HCT116 (cell line): Measurements from ENCODE around the gene EEIG1. TPM values are rescaled to one million over a fixed set of nuclear protein-coding genes. Genes with fewer than 3 reads are reported as not detected.

Experiments
- ATAC-seq: fragments of 200-7000 bp; cut with Tn5 transposase; 2 replicates; pipeline ENCODE4 v1.9.1; 2020; ENCODE audit warnings: mild to moderate bottlenecking, moderate library complexity
- BruUV-seq: library from RNA; stranded (reverse); fragments of 400-500 nt; replicated peaks from 2 replicates; lab custom pipeline; 2021; lab: Mats Ljungman, UMichigan
- CTCF ChIA-PET: fragments of 300-600 bp; sonication (Branson Sonifier 250); formaldehyde crosslinking; loops from one replicate; lab custom pipeline; 2021; ENCODE audit warnings: antibody characterized with exemption; lab: Charles Lee
- POLR2A ChIA-PET: fragments of 300-600, 350-600 bp; sonication (Branson Sonifier 250); formaldehyde crosslinking; loops from one replicate; lab custom pipeline; 2021; ENCODE audit warnings: antibody characterized with exemption; lab: Charles Lee
- RAD21 ChIA-PET, 2 experiments: fragments of 300-600 bp; sonication (Branson Sonifier 250); formaldehyde crosslinking; loops; one replicate each; lab custom pipeline; 2023; ENCODE audit warnings: low total read pairs in 2 of 2; ENCODE audit not compliant: uncharacterized antibody in 2 of 2, unreplicated experiment in 2 of 2, low non-redundant PET in 1 of 2; lab: Charles Lee
- DNase-seq: peaks from one replicate; pipeline ENCODE4 v3.0.0-alpha.2; 2010; ENCODE audit warnings: low read depth, low spot score
- H2AFZ ChIP-seq: fragments of 200-600 bp; shearing (Covaris generic), sonication (generic); 2 replicates; pipeline ENCODE4 v1.6.1; 2017; ENCODE audit warnings: low read depth, mixed run types, mixed read lengths, antibody characterized with exemption, low read length; ENCODE audit not compliant: poor library complexity, severe bottlenecking
- H3K27ac ChIP-seq: 2 replicates; pipeline ENCODE4 v1.5.1; 2012; ENCODE audit warnings: low read depth, low read length
- H3K27me3 ChIP-seq: fragments of 200-600 bp; sonication (generic); 2 replicates; pipeline ENCODE4 v1.6.1; 2016; ENCODE audit warnings: mixed run types, low read length, mixed read lengths; ENCODE audit not compliant: insufficient read depth
- H3K36me3 ChIP-seq, 2 experiments: fragments of 200-500 bp in 1 of 2; fragments of 200-600 bp in 1 of 2; sonication (Bioruptor generic) in 1 of 2; sonication (generic) in 1 of 2; 2 replicates each; pipeline versions ENCODE4 v1.5.1 to v1.6.1; 2014 to 2016; ENCODE audit warnings: low read length in 2 of 2, inconsistent platforms in 1 of 2, mixed read lengths in 1 of 2, mixed run types in 1 of 2; ENCODE audit not compliant: insufficient read depth in 2 of 2, control insufficient read depth in 1 of 2
- H3K4me1 ChIP-seq, 2 experiments: fragments of 200-600 bp in 1 of 2; sonication (generic) in 1 of 2; 2 replicates each; pipeline versions ENCODE4 v1.5.1 to v1.6.1; 2012 to 2017; ENCODE audit warnings: low read length in 2 of 2, inconsistent platforms in 1 of 2, mild to moderate bottlenecking in 1 of 2, mixed read lengths in 1 of 2, mixed run types in 1 of 2, moderate library complexity in 1 of 2; ENCODE audit not compliant: insufficient read depth in 2 of 2, control insufficient read depth in 1 of 2
- H3K4me2 ChIP-seq: fragments of 200-600 bp; sonication (generic); 2 replicates; pipeline ENCODE4 v1.6.1; 2017; ENCODE audit warnings: mixed run types, low read length, mixed read lengths
- H3K4me3 ChIP-seq, 2 experiments: fragments of 200-600 bp in 1 of 2; sonication (generic) in 1 of 2; replicated peaks in 1 of 2; 2 replicates each; pipeline ENCODE4 v1.5.1; 2011 to 2016; ENCODE audit warnings: low read length in 2 of 2, control low read depth in 1 of 2, low read depth in 1 of 2, mild to moderate bottlenecking in 1 of 2, mixed read lengths in 1 of 2, mixed run types in 1 of 2
- H3K79me2 ChIP-seq: fragments of 200-600 bp; sonication (generic); 2 replicates; pipeline ENCODE4 v1.6.1; 2017; ENCODE audit warnings: mild to moderate bottlenecking, mixed run types, low read length, moderate library complexity, mixed read lengths; ENCODE audit not compliant: insufficient read depth
- H3K9ac ChIP-seq: fragments of 200-600 bp; sonication (generic); 2 replicates; pipeline ENCODE4 v1.6.1; 2016; ENCODE audit warnings: low read length, mixed read lengths
- H3K9me2 ChIP-seq: fragments of 200-600 bp; sonication (generic), shearing (Covaris generic); 2 replicates; pipeline ENCODE4 v1.6.1; 2017; ENCODE audit warnings: mixed run types, mild to moderate bottlenecking, moderate library complexity; ENCODE audit not compliant: insufficient read depth
- H3K9me3 ChIP-seq, 2 experiments: fragments of 200-500 bp in 1 of 2; fragments of 200-600 bp in 1 of 2; sonication (Bioruptor generic) in 1 of 2; sonication (generic) in 1 of 2; 2 replicates each; pipeline ENCODE4 v1.6.1; 2014 to 2017; ENCODE audit warnings: low read length in 2 of 2, mixed read lengths in 2 of 2, inconsistent platforms in 1 of 2, low read depth in 1 of 2, mild to moderate bottlenecking in 1 of 2, mixed run types in 1 of 2, moderate library complexity in 1 of 2; ENCODE audit not compliant: control insufficient read depth in 1 of 2, insufficient read depth in 1 of 2
- H4K20me1 ChIP-seq: fragments of 200-600 bp; sonication (generic), shearing (Covaris generic); 2 replicates; pipeline ENCODE4 v1.6.1; 2017; ENCODE audit warnings: mixed run types, mild to moderate bottlenecking, moderate library complexity; ENCODE audit not compliant: insufficient read depth
- EZH2phosphoT487 ChIP-seq: fragments of 200-600 bp; IDR thresholded peaks from 2 replicates; pipeline ENCODE4 v1.6.1; 2018; ENCODE audit warnings: antibody characterized with exemption, borderline replicate concordance
- POLR2AphosphoS5 ChIP-seq: IDR thresholded peaks from 2 replicates; pipeline ENCODE4 v1.6.1; 2011; ENCODE audit warnings: mild to moderate bottlenecking, low read depth, low read length, moderate library complexity
- RAD21 ChIP-seq: IDR thresholded peaks from 2 replicates; pipeline ENCODE4 v1.6.1; 2012; ENCODE audit warnings: low read depth, mild to moderate bottlenecking
- SIN3A ChIP-seq: IDR thresholded peaks from 2 replicates; pipeline ENCODE4 v1.6.1; 2012; ENCODE audit warnings: low read depth
- SP1 ChIP-seq: IDR thresholded peaks from 2 replicates; pipeline ENCODE4 v1.6.1; 2012; ENCODE audit warnings: low read depth
- TCF7L2 ChIP-seq: IDR thresholded peaks from 2 replicates; pipeline ENCODE4 v1.7.0; 2011; ENCODE audit warnings: borderline replicate concordance, inconsistent platforms; ENCODE audit not compliant: insufficient read depth, insufficient read length; ENCODE audit errors: extremely low read depth
- YY1 ChIP-seq: IDR thresholded peaks from 2 replicates; pipeline ENCODE4 v1.6.1; 2011; ENCODE audit warnings: low read length, low read depth, moderate library complexity, mild to moderate bottlenecking; ENCODE audit not compliant: insufficient replicate concordance; ENCODE audit errors: extremely low read depth
- ZFX ChIP-seq: fragments of 450-650 bp; IDR thresholded peaks from 2 replicates; pipeline ENCODE4 v1.6.1; 2017
- intact Hi-C: fragments of 100-400 bp; cut with micrococcal nuclease; formaldehyde crosslinking; loops from 2 replicates; pipeline ENCODE4 v1.10.0; 2022
- total RNA-seq: library from RNA; stranded (reverse); gene quantifications from one replicate; pipeline ENCODE4 v1.2.1, GENCODE V29; 2021; ENCODE audit not compliant: unreplicated experiment
- TF ChIP-seq, protein P1 (sequence below): IDR thresholded peaks from 2 replicates; pipeline ENCODE4 v1.6.1; 2012
- TF ChIP-seq, protein P2 (sequence below), 3 experiments: fragments of 200-600 bp in 1 of 3; sonication (generic) in 1 of 3; IDR thresholded peaks in 2 of 3; conservative IDR thresholded peaks in 1 of 3; 2 replicates each; pipeline ENCODE4 v1.5.1; 2012 to 2017; ENCODE audit warnings: low read depth in 2 of 3, low read length in 2 of 3, antibody characterized with exemption in 1 of 3, borderline replicate concordance in 1 of 3, control low read depth in 1 of 3, mild to moderate bottlenecking in 1 of 3, mixed read lengths in 1 of 3, mixed run types in 1 of 3, moderate library complexity in 1 of 3; ENCODE audit not compliant: insufficient read depth in 1 of 3
- TF ChIP-seq, protein P3 (sequence below): IDR thresholded peaks from 2 replicates; pipeline ENCODE4 v1.6.1; 2012; ENCODE audit warnings: low read depth

Gene EEIG1
- total RNA-seq, 1 experiment from 2014 or later, result 44.2 TPM

DNA sequence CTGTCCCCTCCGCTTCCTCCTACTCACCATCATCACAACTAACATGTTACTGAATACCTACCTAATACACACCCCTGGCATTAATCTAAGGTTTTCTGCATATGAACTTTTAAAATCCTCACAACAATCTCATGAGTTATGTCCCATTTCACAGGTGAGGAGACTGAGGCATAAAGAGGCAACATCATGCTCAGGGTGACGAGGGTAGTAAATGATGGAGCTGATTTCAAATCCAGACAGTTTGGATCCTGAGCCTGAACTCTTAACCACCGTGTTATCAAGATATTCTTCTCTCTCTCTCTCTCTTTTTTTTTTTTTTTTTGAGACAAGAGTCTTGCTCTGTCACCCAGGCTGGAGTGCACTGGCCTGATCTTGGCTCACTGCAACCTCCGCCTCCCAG, 12.9 kb upstream of the EEIG1 start (continued):
- no peak for TF ChIP-seq YY1
- TF ChIP-seq, protein P1, sequence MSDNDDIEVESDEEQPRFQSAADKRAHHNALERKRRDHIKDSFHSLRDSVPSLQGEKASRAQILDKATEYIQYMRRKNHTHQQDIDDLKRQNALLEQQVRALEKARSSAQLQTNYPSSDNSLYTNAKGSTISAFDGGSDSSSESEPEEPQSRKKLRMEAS, result no peak
- TF ChIP-seq, all 23 proteins: peak for 0

DNA sequence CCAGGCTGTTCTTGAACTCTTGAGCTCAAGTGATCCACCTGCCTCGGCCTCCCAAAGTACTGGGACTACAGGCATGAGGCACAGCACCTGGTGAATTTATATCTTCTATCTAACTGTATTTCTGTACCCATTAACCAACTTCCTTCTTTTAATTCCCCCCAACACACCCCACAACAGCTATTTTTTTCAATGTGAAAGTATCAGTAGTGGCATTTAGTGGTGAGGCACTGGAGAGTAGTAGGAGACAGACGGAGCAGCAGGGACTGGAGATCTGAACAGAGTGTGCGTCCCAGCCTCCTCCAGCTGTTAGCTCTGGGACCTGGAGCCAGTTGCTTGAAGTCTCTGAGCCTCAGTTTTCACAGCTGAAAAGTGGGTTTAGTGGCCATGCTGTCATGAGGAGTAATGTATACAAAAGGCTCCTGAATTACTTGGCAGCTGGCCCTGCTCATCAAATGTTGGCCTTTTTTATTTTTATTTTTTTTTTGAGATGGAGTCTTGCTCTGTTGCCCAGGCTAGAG, 11.0 kb upstream of the EEIG1 start:
- Histone ChIP-seq H3K4me1 (peaks cover 8 to 17% of the 10 kb centered on the region in 2 experiments), H3K79me2 (no peaks in the 10 kb centered on the region), H3K27me3 (no peaks in the 10 kb centered on the region), H3K27ac (no peak overlapping the region), H4K20me1 (no peaks in the 10 kb centered on the region), H3K9me2 (no peaks in the 10 kb centered on the region), H3K9me3 (no peaks in the 10 kb centered on the region), H3K4me2 (no peak overlapping the region), H3K36me3 (no peaks in the 10 kb centered on the region), H3K4me3 (no peak overlapping the region), H2AFZ (no peak overlapping the region), H3K9ac (no peak overlapping the region)
- ATAC-seq (no peak), DNase-seq (no peak)
- BruUV-seq, result no TSS peak
- CTCF ChIA-PET, result no interaction called here
- TF ChIP-seq SIN3A (no peak), EZH2phosphoT487 (no peak), POLR2AphosphoS5 (no peak), ZFX (no peak), RAD21 (no peak), TCF7L2 (no peak), SP1 (no peak), YY1 (no peak)
- TF ChIP-seq, protein P2, sequence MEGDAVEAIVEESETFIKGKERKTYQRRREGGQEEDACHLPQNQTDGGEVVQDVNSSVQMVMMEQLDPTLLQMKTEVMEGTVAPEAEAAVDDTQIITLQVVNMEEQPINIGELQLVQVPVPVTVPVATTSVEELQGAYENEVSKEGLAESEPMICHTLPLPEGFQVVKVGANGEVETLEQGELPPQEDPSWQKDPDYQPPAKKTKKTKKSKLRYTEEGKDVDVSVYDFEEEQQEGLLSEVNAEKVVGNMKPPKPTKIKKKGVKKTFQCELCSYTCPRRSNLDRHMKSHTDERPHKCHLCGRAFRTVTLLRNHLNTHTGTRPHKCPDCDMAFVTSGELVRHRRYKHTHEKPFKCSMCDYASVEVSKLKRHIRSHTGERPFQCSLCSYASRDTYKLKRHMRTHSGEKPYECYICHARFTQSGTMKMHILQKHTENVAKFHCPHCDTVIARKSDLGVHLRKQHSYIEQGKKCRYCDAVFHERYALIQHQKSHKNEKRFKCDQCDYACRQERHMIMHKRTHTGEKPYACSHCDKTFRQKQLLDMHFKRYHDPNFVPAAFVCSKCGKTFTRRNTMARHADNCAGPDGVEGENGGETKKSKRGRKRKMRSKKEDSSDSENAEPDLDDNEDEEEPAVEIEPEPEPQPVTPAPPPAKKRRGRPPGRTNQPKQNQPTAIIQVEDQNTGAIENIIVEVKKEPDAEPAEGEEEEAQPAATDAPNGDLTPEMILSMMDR (IDR thresholded peaks at IDR 0.05 in 2 of 3, conservative IDR thresholded peaks at IDR 0.05 in 1 of 3; ENCODE audit: borderline replicate concordance in 1 of 3, insufficient read depth in 1 of 3, low read depth in 2 of 3, low read length in 2 of 3), result no peak
- TF ChIP-seq, protein P3, sequence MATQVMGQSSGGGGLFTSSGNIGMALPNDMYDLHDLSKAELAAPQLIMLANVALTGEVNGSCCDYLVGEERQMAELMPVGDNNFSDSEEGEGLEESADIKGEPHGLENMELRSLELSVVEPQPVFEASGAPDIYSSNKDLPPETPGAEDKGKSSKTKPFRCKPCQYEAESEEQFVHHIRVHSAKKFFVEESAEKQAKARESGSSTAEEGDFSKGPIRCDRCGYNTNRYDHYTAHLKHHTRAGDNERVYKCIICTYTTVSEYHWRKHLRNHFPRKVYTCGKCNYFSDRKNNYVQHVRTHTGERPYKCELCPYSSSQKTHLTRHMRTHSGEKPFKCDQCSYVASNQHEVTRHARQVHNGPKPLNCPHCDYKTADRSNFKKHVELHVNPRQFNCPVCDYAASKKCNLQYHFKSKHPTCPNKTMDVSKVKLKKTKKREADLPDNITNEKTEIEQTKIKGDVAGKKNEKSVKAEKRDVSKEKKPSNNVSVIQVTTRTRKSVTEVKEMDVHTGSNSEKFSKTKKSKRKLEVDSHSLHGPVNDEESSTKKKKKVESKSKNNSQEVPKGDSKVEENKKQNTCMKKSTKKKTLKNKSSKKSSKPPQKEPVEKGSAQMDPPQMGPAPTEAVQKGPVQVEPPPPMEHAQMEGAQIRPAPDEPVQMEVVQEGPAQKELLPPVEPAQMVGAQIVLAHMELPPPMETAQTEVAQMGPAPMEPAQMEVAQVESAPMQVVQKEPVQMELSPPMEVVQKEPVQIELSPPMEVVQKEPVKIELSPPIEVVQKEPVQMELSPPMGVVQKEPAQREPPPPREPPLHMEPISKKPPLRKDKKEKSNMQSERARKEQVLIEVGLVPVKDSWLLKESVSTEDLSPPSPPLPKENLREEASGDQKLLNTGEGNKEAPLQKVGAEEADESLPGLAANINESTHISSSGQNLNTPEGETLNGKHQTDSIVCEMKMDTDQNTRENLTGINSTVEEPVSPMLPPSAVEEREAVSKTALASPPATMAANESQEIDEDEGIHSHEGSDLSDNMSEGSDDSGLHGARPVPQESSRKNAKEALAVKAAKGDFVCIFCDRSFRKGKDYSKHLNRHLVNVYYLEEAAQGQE, result no peak
- RAD21 ChIA-PET, result no interaction called here
- intact Hi-C loops, result no loop called here
- POLR2A ChIA-PET, result interaction anchor here (0.9 kb wide), 1 partner anchor 11 kb away, joined by 5 read pairs; the partner anchor contains the start of gene EEIG1
